SKM-1 (cell line): ENCODE results near the gene TMEM74B.
A peak's percentile ranks its signal among the peaks of the same experiment; 100 is the strongest.
"Not testable (repeated sequence)": the region's sequence is repeated elsewhere in the genome, so short reads cannot be mapped to it uniquely, and the experiment has no call there.

Source experiments
- DNase-seq: peaks from one replicate; lab custom pipeline; 2025; ENCODE audit not compliant: unreplicated experiment; lab: John Stamatoyannopoulos, UW

The TMEM74B gene

GRCh38 chr20:1184638-1185315 is at the start of gene TMEM74B:
TMEM74B (minus strand) TSS chr20:1184981; CDS start chr20:1183801, 1,180 bp downstream.
- DNase-seq, result no peak

- DNase-seq, result no peak
These were observed 47.7 kb upstream of the TMEM74B start for GRCh38 chr20:1232286-1233111.

- DNase-seq, result no peak
These were observed 44.8 kb upstream of the TMEM74B start for GRCh38 chr20:1229541-1229940.

- DNase-seq, result no peak
These were observed 41.2 kb upstream of the TMEM74B start, which contains the start of gene RAD21L1 for GRCh38 chr20:1225783-1226654. RAD21L1 (plus strand) TSS chr20:1226044; CDS start chr20:1228454, 2,410 bp downstream.

- DNase-seq, result no peak
These were observed 40.5 kb upstream of the TMEM74B start for GRCh38 chr20:1225263-1225782.

- no peak for DNase-seq
These were observed 39.6 kb upstream of the TMEM74B start for GRCh38 chr20:1224205-1224890.

- not testable (repeated sequence) for DNase-seq
These were observed 38.0 kb upstream of the TMEM74B start for GRCh38 chr20:1222750-1223149.

- not testable (repeated sequence) for DNase-seq
These were observed 32.0 kb upstream of the TMEM74B start for GRCh38 chr20:1216527-1217427.

- no peak for DNase-seq
These were observed 30.8 kb upstream of the TMEM74B start for GRCh38 chr20:1215386-1216170.

GRCh38 chr20:1214838-1215261 is 30.1 kb upstream of the TMEM74B start:
- no peak for DNase-seq

- DNase-seq, result peak; percentile 34
These were observed 28.0 kb upstream of the TMEM74B start for GRCh38 chr20:1212607-1213396.

GRCh38 chr20:1212023-1212422 is 27.2 kb upstream of the TMEM74B start:
- DNase-seq, result no peak

- DNase-seq, result no peak
These were observed 25.7 kb upstream of the TMEM74B start for GRCh38 chr20:1210501-1210900.

GRCh38 chr20:1209447-1210387 is 24.9 kb upstream of the TMEM74B start:
- no peak for DNase-seq

GRCh38 chr20:1207293-1207878 is 22.6 kb upstream of the TMEM74B start:
- no peak for DNase-seq
